HG03097 (cell line): ENCODE data around the gene LAMB1.
A peak's percentile ranks its signal among the peaks of the same experiment; 100 is the strongest.
"Not testable (repeated sequence)": the region's sequence is repeated elsewhere in the genome, so short reads cannot be mapped to it uniquely, and the experiment has no call there.

ENCODE experiments used
- ATAC-seq: cut with Tn5 transposase; IDR thresholded peaks from one replicate; pipeline ENCODE4 v1.9.1; 2021; ENCODE audit not compliant: unreplicated experiment, low FRiP score

The LAMB1 gene

DNA sequence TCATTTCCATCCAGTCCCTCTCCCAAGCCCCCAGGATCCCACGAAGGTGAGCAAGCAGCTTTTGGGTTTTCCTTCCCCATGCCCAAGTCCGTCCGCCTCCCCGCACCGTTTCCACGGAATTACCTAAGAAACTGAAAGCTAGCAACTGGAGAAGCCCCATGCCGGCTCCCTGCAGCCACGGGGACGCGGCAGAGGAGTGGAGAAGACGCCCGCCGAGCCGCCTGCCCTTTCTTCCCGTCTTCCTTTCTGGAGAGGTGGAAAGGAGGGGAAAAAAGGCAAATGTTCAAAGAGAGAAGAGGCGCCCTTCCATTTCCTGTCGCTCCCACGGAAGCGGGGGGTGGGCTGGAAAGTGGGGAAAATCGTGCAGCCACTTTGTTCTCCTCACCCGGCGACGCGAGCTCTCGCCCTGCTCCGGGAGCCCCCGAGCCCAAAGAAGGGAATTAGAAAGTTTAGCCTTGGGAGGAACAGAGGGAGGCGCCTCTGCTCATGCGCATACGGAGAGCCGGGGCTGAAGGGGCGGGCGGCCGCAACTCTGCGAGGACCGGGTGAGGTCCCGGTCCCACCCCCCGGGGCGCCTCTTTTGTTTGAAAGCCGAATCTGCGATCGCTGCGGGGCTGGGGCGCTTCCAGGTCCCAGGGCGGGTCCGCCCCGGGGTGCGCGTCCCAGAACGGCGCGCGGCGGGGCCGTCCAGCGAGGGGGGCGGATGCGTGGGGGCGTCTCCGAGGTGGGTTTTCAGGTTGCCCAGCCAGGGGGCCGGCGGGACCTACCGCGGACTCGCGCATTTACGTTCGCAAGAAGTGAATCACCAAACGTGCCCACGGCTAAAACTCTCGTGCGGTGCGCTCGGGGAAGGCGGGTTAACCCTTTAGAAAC, at the start of gene LAMB1:
TSS of gene LAMB1 (minus strand) at position 436 of the 873 bp plus-strand sequence. CDS start at position 160, 276 bp downstream.
- ATAC-seq: no peak

DNA sequence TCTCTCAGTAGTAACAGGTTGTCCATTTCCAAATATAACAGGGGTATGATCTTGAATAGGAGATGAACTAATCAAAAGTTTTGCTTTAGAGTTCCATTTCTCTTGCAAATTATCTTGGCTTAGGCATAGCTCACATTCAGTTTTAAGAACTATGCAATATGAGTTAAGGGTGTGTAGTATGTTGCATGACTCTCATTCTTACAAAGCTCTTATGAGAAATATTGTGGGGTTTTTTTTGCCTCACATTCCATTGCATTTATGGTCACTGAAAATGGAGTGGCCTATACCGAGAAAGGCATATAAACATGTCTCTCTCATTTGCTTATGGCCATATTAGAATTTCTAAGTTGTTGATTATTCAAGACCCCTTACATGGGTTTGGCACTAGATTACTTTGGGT, 48.5 kb upstream of the LAMB1 start:
- no peak for ATAC-seq

DNA sequence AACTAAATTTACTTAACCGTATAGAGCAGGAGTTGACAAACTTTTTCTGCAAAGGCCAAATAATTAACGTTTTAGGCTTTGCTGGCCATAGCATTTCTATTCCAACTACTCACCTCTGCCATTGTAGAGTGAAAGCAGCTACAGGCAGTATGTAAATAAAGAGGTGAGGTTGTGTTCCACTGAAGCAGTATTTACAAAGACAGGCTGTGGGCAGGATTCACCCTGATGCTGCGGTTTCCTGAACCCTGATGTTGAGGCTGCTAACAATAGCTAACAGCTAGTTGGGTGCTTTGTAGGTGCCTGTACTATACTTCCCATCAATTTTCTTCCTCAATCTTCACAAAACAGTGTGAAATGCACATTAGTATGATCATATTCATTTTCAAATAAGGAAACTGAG, 47.0 kb upstream of the LAMB1 start:
- ATAC-seq: peak; percentile 54

DNA sequence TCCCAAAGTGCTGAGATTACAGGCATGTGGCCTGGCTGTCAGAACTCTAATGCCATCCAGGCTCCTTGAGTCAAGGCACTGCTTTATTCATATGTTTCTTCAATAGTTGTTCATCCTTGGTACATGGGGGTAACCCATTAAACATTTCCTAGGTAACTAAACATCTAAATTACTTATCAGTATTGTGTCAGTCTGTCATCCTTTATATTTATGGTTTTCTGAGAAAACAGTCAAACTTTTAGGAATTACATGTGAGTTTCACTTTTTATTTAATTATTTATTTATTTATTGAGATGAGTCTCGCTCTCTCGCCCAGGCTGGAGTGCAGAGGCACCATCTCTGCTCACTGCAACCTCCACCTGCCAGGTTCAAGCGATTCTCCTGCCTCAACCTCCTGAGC, 45.5 kb upstream of the LAMB1 start:
- no peak for ATAC-seq

DNA sequence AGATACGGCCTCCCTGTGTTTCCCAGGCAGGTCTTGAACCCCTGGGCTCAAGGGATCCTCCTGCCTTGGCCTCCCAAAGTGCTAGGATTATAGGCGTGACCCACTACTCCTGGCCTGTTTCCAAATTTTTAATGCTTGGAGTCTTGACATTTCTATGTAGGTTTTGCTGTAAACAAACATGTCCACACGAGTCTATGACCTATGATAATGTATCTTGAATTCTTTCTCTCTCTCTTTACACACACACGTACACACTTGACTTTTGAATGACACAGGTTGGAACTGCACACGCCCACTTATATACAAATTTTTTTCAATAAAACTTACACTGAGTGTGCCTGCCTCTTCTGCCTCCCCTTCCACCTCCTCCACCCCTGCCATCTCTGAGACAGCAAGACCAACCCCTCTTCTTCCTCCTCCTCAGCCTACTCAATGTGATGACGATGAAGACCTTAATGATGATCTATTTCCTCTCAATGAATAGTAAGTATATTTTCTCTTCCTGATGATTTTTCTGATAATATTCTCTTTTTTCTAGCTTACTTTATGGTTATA, 44.1 kb upstream of the LAMB1 start:
- no peak for ATAC-seq

DNA sequence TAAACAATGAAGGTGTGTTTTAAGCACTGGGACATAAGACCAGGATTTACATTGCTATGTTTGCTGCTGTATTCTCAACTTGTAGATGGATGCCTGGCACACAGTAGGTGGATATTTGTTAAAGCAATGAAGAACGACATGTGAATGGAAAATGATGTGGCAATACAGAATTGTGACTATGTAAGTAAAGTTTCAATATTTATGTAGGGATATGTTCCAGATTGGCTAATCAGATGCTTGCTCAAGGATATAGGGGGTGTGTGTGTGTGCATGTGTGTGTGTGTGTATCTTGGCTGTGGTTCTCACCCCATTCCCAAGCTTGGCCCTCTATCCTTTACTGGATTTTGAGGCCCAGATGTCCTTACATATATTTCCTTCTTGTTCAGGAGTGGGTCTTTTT, 42.7 kb upstream of the LAMB1 start:
- no peak for ATAC-seq

DNA sequence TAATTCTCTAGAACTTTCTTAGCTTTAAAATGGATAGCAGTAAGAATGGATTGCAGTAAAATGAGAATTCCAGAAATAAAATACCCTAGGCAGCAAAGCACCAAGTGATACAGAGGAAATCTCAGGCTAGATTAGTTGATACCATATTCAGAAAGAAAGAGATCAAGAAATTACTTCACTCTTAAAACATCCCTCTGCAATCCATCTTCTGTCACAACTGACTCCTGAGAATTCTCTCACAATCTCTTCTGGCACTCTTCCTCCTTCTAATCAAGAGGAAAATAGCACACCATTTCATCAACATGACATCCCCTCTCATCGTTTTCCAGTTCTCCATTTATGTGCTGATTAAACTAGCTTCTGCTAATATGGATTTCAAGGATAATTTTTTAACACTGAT, 42.2 kb upstream of the LAMB1 start:
- no peak for ATAC-seq

DNA sequence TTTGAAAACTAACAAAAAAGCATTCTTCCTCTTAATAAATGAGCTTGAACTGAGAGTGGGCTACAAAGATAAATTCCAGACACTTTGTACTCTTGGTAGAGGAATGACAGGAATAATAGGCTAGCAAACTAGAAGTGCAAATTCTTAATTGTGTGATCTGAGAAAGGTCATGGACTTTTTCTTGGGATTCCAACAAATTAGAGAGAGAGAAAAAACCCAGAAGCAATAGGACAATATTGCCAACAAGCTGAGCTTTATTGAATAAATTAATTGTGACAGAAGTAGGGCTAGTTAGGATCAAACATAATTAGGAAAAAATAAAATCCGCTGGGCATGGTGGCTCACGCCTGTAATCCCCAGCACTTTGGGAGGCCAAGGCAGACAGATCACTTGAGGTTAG, 41.4 kb upstream of the LAMB1 start:
- no peak for ATAC-seq

DNA sequence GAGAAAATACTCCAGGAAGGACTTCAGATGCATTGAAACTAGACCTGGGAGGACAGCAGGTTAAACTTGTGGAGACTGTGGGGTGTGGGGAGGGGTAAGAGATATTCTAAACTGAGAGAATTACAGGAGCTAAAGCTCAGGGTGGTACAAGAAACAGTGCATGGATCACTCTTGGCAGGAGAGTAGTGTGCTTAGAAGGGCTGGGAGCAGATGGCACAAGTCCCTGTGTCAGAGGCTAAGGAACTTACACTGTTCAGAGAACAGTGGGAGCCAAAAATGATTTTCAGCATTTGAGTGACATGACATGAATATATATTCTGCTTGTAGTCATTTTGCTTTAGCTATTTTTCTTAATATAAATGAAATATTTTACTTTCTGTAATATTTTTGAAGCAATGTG, 36.0 kb upstream of the LAMB1 start:
- ATAC-seq: no peak

DNA sequence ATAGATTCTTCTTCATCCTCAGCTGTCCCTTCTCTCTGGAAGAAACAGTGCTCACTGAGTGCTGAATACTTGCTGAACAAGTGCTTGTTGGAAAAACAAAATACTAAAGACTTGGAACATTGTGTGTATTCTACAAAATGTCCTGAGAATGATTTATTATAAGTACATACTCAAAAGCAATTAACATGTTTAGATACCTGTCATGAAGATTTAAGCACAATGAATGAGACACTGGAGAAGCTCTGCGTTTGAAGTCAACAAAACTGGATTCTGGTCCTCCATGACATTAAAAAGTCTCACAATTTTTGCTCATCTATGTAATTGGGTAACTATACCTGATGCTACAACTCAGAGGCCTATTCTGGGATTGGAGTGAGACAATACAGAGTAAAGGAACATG, 34.8 kb upstream of the LAMB1 start:
- ATAC-seq: no peak

DNA sequence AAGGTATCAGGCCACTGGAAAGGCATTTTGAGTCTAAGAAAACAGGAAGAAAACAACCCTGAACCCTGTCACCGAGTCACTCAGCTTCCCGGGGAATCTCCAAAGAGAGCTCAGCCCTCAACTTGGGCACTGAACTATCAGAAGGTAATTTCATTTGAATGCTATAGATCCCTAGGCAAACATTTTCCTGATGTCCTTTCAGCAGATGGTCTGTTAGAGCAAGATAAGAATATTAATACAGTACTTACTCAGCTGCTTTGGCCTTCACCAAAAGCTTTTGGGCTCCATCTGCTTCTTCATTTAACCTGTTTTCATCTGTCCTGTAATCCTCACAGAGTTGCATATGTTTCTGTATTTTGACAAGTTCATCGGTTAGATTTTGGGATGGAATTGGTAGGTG, 34.2 kb upstream of the LAMB1 start:
- no peak for ATAC-seq

DNA sequence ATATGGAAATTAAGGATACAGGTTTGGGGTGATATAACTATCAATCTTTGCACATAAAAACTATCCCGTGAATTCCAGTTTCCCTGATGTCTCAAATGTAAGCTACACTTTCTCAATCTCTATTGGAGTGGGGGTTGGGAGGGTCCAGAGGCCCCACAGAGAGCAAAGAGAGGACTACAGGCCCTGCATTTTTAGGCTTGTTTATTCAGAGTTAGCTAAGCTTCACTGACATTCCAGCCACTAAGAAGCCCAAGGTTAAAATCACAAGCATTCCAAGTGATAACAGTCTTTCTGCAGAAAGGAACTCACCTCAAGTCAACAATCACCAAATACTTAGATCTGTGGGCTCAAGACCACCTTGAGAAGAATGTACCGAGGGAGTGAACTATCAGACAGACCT, 31.6 kb upstream of the LAMB1 start:
- no peak for ATAC-seq

DNA sequence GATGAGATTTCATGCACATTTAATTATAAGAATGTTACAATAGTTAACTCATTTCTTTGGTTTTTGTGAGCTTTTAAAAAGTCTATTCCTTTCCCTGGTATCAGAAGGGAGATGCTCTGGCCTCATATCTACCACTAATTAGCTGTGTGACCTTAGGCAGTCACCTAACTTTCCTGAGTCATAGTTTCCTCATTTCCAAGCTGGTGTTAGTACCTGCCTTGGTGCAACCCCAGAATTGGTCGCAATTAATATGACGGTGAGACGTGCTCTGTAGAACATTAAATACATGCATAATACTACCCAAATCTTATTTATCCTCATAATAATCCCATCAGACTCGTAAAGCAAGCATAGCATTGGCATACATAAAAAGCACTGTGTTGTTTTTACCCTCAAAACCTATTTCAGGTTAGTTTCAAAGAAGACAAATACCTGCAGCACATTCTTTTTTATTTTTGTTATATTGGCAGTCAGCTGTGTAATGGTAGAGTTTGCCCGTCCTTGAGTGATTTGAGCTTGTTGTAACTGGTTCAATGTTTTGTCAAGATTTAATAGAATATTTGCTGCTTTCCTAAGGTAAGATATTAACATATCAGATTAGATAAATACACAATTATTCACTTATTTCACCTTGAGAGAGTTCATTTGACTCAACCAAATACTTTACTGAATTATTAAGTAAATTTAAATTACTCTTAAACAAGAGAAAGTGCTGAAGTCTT, 31.0 kb upstream of the LAMB1 start:
- no peak for ATAC-seq

DNA sequence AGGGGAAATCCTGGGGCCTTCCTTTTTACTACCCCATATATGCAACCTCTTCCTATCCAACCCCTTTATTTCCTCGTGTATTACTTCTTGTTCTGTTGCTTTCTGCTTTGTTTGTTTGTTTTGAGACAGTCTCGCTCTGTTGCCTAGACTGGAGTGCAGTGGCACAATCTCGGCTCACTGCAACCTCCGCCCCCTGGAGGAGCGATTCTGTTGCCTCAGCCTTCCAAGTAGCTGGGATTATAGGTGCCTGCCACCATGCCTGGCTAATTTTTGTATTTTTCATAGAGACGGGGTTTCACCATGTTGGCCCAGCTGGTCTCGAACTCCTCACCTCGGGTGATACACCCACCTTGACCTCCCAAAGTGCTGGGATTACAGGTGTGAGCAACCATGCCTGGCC, 30.3 kb upstream of the LAMB1 start:
- ATAC-seq: not testable (repeated sequence)

DNA sequence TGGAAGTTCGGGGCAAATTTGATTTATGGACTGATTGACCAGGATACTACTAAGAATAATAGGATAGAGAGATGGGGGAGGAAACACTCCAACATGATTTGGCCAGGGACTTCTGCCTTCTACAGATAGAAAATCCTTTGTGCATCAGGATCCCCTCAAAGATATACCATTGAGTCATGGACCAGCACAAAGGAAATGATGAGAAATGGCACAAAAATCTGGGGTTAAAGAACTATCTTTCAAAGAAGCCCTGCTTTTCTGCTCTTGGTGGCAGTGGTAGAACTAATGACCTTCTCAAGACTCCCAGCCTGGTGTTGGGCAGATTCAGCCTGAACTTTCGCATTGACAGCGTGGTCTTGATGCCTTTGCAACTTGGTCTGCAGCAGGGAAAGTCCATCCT, 27.6 kb upstream of the LAMB1 start:
- ATAC-seq: no peak

DNA sequence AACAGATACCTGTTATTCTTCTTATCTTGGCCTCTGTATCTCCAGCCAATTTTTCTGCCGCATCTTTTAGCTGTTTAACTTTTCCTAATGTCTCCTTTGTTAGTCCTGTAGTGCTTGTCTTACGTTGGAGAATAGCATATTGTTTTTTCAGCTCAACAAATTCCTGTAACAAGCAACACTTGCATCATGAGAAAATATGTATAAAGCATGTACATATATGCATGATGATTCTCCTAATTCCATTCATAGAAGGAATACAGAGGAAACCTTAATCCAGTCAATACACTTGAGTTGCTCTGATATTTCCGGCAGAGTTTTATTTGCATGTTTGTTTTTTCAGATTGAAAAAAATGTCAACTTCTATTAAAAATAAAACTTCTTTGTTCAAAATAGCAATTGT, 26.1 kb upstream of the LAMB1 start:
- ATAC-seq: no peak

DNA sequence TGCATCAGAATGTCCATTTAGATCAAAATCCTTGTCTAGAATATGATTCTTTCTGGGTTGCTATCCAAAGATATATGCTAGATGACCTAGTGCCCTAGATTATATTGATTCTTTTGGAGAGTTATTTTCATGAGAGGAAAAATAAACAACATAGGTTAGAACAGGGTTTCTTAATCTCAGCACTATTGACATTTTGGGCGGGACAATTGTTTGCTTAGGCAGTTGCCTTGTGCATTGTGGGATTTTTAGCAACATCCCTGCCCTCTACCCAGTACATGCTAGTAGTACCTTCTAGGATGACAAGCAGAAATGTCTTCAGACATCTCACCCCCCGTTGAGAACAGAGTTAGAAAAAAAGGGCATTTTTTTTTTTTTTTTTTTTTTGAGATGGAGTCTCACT, 25.1 kb upstream of the LAMB1 start:
- ATAC-seq: no peak

DNA sequence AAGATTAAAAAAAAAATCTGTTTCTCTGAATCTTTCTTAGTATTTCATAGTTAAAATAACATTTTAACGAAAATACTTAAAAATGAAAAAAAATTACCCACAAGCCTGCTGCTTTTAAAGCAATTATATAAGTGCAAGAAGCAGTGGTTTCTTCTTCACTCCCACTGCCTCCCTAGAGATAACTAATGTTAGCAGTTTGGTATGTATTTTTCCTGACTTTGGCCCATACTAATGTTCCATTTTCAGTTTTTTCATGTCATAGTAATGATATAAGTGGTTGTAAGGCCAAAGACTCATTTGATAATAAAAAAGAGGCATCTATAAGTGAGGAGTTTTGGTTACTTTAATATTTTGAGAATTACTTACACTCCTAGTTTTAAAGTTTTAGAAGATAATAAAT, 24.3 kb upstream of the LAMB1 start:
- ATAC-seq: no peak

DNA sequence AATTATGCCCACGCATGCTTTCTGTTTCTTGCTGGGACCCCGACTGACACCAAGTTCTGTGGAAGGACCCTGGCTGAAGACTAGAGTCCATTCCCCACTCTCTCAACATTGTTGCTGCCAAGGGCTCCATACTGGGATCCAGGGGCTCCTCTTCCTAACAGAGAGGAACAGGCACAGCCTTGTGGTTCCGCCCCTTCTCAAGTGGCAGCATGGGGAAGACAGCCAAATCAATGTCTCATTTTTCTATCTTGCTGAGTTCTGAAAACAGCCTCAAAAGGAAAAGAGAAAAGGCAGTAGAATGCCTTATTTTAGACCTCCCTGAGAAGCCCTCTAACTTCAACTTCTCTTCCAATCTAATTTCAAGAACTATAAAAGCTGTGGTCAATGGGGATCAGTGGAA, 23.7 kb upstream of the LAMB1 start:
- no peak for ATAC-seq

DNA sequence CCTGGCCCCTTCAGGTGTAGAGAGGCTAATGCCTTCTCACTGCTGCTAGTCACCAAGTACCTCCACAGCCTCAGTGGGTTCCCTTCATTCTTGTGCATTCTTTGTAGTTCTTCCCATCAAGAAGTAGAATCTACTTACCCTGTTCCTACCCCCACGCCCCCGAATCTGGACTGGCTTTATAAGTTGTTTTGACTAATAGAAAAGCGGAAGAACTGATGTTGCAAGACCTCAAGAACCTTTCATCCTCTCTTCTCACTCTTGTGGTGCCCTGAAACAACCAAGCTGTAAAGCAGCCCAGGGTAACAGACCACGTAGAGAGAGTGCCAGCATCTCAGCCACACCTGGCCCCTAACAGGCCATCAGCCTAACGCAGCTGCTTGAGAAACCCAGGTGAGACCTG, 23.2 kb upstream of the LAMB1 start:
- ATAC-seq: no peak

DNA sequence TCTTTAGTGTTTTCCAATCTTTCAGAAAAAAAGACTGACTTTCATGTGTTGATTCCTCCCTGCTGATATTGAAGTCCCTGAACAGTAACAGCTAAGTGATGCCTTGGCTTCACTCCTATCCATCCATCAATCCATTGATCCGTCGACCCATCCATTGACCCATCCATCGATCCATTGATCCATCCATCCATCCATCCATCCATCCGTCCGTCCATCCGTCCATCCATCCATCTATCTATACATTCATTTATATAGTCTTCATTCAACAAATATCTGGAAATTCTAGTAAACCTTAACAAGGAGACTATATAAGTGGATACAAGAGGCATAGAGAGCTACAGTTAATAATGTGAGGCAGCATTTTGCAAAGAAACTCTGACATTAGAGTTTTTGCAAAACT, 21.6 kb upstream of the LAMB1 start:
- no peak for ATAC-seq

DNA sequence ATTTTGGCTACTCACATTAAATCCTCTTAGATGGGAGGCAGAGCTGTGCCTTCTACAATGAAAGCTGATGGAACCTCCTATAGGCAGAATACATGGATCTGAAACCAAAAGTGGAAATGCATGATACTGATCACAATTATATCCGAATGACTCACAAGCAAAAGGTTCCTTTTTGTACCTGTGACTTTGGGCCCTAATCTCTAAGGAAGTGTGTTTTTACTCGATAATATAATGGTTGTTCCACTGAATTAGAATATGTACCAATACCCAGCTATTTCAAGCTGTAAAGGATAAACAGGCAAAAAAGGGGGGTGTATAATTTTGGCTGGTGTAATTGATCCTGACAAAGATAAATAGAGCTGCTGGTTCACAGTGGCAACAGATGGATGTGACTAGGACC, 17.6 kb upstream of the LAMB1 start:
- no peak for ATAC-seq
